HL-60 (cell line): Measurements from ENCODE around the gene EIF2B5.
"Not testable (repeated sequence)": the region's sequence is repeated elsewhere in the genome, so short reads cannot be mapped to it uniquely, and the experiment has no call there.

Experiments
- SPI1 ChIP-seq: IDR thresholded peaks from 2 replicates; pipeline ENCODE4 v1.6.1; 2012; ENCODE audit warnings: low read depth, mild to moderate bottlenecking, borderline replicate concordance
- TF ChIP-seq, protein P1 (sequence below): IDR thresholded peaks from one replicate; pipeline ENCODE4 v1.5.1; 2011; ENCODE audit warnings: low read length, control low read depth, inconsistent platforms; ENCODE audit not compliant: insufficient read depth
- TF ChIP-seq, protein P2 (sequence below): IDR thresholded peaks from 2 replicates; pipeline ENCODE4 v1.6.1; 2012; ENCODE audit warnings: low read depth; ENCODE audit not compliant: insufficient replicate concordance

DNA sequence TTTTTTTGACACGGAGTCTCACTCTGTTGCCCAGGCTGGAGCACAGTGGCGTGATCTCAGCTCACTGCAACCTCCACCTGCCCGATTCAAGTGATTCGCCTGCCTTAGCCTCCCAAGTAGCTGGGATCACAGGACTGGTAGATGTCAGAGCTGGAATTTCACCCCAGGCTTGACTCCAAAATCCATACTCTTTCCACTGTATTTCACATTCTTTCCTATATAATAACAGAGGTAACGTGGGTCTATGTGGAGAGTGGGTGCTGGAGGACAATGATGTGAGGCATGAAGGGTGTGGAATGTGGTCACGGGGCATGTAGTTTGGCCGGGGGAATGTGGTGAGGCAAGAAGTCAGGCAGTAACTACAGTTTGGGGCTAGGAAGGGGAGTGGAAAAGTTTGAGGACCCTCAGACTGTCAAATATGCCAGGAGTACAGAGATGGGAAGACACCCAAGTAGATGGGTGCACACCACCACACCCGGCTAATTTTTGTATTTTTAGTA, 27.5 kb downstream of the EIF2B5 start:
- TF ChIP-seq, protein P1, sequence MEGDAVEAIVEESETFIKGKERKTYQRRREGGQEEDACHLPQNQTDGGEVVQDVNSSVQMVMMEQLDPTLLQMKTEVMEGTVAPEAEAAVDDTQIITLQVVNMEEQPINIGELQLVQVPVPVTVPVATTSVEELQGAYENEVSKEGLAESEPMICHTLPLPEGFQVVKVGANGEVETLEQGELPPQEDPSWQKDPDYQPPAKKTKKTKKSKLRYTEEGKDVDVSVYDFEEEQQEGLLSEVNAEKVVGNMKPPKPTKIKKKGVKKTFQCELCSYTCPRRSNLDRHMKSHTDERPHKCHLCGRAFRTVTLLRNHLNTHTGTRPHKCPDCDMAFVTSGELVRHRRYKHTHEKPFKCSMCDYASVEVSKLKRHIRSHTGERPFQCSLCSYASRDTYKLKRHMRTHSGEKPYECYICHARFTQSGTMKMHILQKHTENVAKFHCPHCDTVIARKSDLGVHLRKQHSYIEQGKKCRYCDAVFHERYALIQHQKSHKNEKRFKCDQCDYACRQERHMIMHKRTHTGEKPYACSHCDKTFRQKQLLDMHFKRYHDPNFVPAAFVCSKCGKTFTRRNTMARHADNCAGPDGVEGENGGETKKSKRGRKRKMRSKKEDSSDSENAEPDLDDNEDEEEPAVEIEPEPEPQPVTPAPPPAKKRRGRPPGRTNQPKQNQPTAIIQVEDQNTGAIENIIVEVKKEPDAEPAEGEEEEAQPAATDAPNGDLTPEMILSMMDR, result not testable (repeated sequence)
- TF ChIP-seq, protein P2, sequence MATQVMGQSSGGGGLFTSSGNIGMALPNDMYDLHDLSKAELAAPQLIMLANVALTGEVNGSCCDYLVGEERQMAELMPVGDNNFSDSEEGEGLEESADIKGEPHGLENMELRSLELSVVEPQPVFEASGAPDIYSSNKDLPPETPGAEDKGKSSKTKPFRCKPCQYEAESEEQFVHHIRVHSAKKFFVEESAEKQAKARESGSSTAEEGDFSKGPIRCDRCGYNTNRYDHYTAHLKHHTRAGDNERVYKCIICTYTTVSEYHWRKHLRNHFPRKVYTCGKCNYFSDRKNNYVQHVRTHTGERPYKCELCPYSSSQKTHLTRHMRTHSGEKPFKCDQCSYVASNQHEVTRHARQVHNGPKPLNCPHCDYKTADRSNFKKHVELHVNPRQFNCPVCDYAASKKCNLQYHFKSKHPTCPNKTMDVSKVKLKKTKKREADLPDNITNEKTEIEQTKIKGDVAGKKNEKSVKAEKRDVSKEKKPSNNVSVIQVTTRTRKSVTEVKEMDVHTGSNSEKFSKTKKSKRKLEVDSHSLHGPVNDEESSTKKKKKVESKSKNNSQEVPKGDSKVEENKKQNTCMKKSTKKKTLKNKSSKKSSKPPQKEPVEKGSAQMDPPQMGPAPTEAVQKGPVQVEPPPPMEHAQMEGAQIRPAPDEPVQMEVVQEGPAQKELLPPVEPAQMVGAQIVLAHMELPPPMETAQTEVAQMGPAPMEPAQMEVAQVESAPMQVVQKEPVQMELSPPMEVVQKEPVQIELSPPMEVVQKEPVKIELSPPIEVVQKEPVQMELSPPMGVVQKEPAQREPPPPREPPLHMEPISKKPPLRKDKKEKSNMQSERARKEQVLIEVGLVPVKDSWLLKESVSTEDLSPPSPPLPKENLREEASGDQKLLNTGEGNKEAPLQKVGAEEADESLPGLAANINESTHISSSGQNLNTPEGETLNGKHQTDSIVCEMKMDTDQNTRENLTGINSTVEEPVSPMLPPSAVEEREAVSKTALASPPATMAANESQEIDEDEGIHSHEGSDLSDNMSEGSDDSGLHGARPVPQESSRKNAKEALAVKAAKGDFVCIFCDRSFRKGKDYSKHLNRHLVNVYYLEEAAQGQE, result not testable (repeated sequence)
- TF ChIP-seq SPI1, result not testable (repeated sequence)
